NB4 (cell line): ENCODE results near the gene RAPGEF4.

Experiments used
- POLR2A ChIP-seq: IDR thresholded peaks from 2 replicates; pipeline ENCODE4 v1.6.1; 2011; ENCODE audit warnings: mild to moderate bottlenecking; ENCODE audit not compliant: insufficient read length; ENCODE audit errors: extremely low read depth
- TF ChIP-seq, protein P1 (sequence below): IDR thresholded peaks from one replicate; pipeline ENCODE4 v1.5.1; 2012; ENCODE audit warnings: low read depth, low read length

DNA sequence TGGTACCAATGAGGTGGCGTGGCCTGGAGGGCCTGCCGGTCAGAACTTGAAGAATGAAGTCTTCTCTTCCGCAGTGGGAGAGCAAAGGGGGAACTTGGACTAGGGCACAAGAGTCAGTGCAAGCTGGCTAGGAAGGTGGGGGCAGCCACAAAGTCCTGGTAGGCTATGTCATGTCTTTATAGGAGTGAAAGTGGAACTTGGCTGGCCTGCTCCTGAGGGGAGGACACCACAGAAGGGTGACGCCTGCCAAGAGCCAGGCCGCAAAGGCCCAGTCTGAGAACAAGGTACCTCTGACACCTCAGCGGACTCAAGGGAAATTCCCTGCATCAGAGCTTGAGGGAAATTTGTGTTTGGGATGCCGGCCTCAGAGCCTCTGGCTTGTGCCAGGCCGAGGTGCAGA, 307.8 kb downstream of the RAPGEF4 start:
- TF ChIP-seq, protein P1, sequence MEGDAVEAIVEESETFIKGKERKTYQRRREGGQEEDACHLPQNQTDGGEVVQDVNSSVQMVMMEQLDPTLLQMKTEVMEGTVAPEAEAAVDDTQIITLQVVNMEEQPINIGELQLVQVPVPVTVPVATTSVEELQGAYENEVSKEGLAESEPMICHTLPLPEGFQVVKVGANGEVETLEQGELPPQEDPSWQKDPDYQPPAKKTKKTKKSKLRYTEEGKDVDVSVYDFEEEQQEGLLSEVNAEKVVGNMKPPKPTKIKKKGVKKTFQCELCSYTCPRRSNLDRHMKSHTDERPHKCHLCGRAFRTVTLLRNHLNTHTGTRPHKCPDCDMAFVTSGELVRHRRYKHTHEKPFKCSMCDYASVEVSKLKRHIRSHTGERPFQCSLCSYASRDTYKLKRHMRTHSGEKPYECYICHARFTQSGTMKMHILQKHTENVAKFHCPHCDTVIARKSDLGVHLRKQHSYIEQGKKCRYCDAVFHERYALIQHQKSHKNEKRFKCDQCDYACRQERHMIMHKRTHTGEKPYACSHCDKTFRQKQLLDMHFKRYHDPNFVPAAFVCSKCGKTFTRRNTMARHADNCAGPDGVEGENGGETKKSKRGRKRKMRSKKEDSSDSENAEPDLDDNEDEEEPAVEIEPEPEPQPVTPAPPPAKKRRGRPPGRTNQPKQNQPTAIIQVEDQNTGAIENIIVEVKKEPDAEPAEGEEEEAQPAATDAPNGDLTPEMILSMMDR: no peak
- no peak for TF ChIP-seq POLR2A
